ENCODE measurements around the gene RIOK1. TPM values are rescaled to one million over a fixed set of nuclear protein-coding genes. Genes with fewer than 3 reads are reported as not detected.

Gene RIOK1
- total and polyA plus RNA-seq, 11 donors: 7.0 to 14.4 (median 9.7) TPM

DNA sequence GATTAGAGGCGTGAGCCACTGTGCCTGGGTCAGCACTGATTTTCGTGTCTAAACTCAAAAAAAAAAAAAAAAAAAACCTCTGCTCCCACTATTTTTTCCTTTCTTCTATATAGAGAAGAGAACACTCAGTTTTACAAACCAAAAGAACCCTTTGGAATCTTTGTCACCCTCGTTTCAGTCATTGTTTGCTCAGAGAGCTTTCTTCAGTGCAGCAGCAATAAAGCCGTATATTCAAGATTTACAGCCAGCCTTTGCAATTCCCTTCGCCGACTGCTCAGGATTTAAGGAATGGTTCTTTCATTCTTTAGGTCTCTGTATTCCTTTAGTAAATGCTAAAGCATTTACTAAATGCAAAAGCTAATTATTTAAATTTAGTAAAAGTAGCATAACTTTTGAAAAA, 20.1 kb downstream of the RIOK1 start:
- Histone ChIP-seq H3K9me3 (no peaks in the 10 kb centered on the region), H3K4me1 (no peaks in the 10 kb centered on the region), H3K27me3 (no peaks in the 10 kb centered on the region), H3K36me3 (peaks cover 0 to 98% (median 92%) of the 10 kb centered on the region in 9 donors), H3K4me3 (no peak overlapping the region), H3K27ac (no peak overlapping the region)
- 93 to 96% (median 94%) methylated on average over 6 of the region's 6 CpGs for WGBS, 4 donors
- intact Hi-C loops (cut with DNase I): loop anchor here in 2 of 10 donors (10.0 kb wide), 3 partner anchors 125 to 205 kb away; no protein-coding TSS in a partner anchor
- ATAC-seq: no peak
- no peak for DNase-seq
- no peak for TF ChIP-seq POLR2A (IDR thresholded peaks at IDR 0.05)
- TF ChIP-seq, protein P1, sequence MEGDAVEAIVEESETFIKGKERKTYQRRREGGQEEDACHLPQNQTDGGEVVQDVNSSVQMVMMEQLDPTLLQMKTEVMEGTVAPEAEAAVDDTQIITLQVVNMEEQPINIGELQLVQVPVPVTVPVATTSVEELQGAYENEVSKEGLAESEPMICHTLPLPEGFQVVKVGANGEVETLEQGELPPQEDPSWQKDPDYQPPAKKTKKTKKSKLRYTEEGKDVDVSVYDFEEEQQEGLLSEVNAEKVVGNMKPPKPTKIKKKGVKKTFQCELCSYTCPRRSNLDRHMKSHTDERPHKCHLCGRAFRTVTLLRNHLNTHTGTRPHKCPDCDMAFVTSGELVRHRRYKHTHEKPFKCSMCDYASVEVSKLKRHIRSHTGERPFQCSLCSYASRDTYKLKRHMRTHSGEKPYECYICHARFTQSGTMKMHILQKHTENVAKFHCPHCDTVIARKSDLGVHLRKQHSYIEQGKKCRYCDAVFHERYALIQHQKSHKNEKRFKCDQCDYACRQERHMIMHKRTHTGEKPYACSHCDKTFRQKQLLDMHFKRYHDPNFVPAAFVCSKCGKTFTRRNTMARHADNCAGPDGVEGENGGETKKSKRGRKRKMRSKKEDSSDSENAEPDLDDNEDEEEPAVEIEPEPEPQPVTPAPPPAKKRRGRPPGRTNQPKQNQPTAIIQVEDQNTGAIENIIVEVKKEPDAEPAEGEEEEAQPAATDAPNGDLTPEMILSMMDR (IDR thresholded peaks at IDR 0.05): no peak

- Histone ChIP-seq H3K36me3 (peaks cover 0 to 98% (median 92%) of the 10 kb centered on the region in 9 donors), H3K9me3 (no peaks in the 10 kb centered on the region), H3K27ac (no peak overlapping the region), H3K27me3 (no peaks in the 10 kb centered on the region), H3K4me1 (no peaks in the 10 kb centered on the region), H3K4me3 (no peak overlapping the region)
- ATAC-seq (no peak), DNase-seq (no peak)
- WGBS, 4 donors: 94 to 97% (median 95%) methylated on average over 4 of the region's 4 CpGs
- intact Hi-C loops (cut with DNase I): loop anchor here in 2 of 10 donors (10.0 kb wide), 2 partner anchors 174 to 204 kb away; no protein-coding TSS in a partner anchor
- no peak for TF ChIP-seq POLR2A (IDR thresholded peaks at IDR 0.05)
- TF ChIP-seq, protein P1 (IDR thresholded peaks at IDR 0.05): no peak
These were observed 21.2 kb downstream of the RIOK1 start for GRCh38 chr6:7410851-7411250.

DNA sequence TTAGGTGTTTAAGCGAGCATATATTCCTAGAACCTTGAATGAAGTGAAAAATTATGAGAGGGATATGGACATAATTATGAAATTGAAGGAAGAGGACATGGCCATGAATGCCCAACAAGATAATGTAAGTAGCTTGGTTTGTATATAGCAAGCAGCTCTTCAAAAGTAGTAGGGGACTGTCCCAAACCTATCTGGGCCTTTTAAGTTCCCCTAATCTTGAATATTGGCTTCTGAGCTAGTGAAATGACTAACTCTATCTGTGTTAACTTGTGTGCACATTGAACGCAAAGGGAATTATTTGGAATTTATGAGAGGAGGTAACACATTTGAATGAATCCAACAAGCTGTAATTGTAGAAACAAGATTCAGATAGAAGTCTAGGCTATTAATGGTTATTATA, 21.7 kb downstream of the RIOK1 start:
- H3K4me3 ChIP-seq: no peak overlapping the region
- H3K27me3 ChIP-seq: no peaks in the 10 kb centered on the region
- no peak for TF ChIP-seq POLR2A (IDR thresholded peaks at IDR 0.05)
- TF ChIP-seq, protein P1 (IDR thresholded peaks at IDR 0.05): no peak
- no peak for DNase-seq
- no peak overlapping the region for H3K27ac ChIP-seq
- WGBS, 4 donors: 94 to 99% (median 96%) methylated on average over 2 of the region's 2 CpGs
- peaks cover 0 to 98% (median 92%) of the 10 kb centered on the region in 9 donors for H3K36me3 ChIP-seq
- H3K9me3 ChIP-seq: no peaks in the 10 kb centered on the region
- intact Hi-C loops (cut with DNase I): loop anchor here in 2 of 10 donors (10.0 kb wide), 2 partner anchors 173 to 203 kb away; no protein-coding TSS in a partner anchor
- H3K4me1 ChIP-seq: no peaks in the 10 kb centered on the region
- ATAC-seq: no peak

GRCh38 chr6:7413151-7413823, 23.7 kb downstream of the RIOK1 start:
- WGBS, 4 donors: 82 to 86% (median 85%) methylated on average over 2 of the region's 2 CpGs
- DNase-seq (no peak), ATAC-seq (no peak)
- Histone ChIP-seq H3K4me3 (no peak overlapping the region), H3K27ac (no peak overlapping the region), H3K36me3 (peaks cover 0 to 98% (median 92%) of the 10 kb centered on the region in 9 donors), H3K27me3 (no peaks in the 10 kb centered on the region), H3K9me3 (no peaks in the 10 kb centered on the region), H3K4me1 (no peaks in the 10 kb centered on the region)
- TF ChIP-seq, protein P1 (IDR thresholded peaks at IDR 0.05): no peak
- TF ChIP-seq POLR2A (IDR thresholded peaks at IDR 0.05): no peak
- intact Hi-C loops (cut with DNase I): loop anchor here in 2 of 10 donors (10.0 kb wide), 2 partner anchors 172 to 202 kb away; no protein-coding TSS in a partner anchor

All from heart left ventricle (tissue), 16 donors.